Keratinocyte (primary cell): ENCODE results near the gene SMPDL3A. TPM values are rescaled to one million over a fixed set of nuclear protein-coding genes. Genes with fewer than 3 reads are reported as not detected.

ENCODE experiments used
- DNase-seq: peaks from one replicate; pipeline ENCODE4 v3.0.0-alpha.2; 2011; ENCODE audit warnings: low read depth, missing footprints, low spot score
- FAIRE-seq: peaks from 2 replicates; lab custom pipeline; 2011; peaks lifted over from hg19 to GRCh38; lab: Jason Lieb, UNC
- H2AFZ ChIP-seq: 2 replicates; pipeline ENCODE4 v1.6.0; 2012; ENCODE audit warnings: low read length, control low read depth, inconsistent platforms; ENCODE audit not compliant: control insufficient read depth
- H3K27ac ChIP-seq: 2 replicates; pipeline ENCODE4 v1.5.1; 2011; ENCODE audit warnings: low read length; ENCODE audit not compliant: control insufficient read depth, insufficient read depth
- H3K27me3 ChIP-seq: 3 replicates; pipeline ENCODE4 v1.6.0; 2011; ENCODE audit warnings: low read length; ENCODE audit not compliant: control insufficient read depth, insufficient read depth; ENCODE audit errors: extremely low read depth
- H3K36me3 ChIP-seq, 2 experiments: 2 replicates in 1 of 2; 3 replicates in 1 of 2; pipeline ENCODE4 v1.5.1; 2011; ENCODE audit warnings: low read length in 2 of 2, mild to moderate bottlenecking in 1 of 2; ENCODE audit not compliant: control insufficient read depth in 2 of 2, insufficient read depth in 2 of 2; ENCODE audit errors: extremely low read depth in 1 of 2
- H3K4me1 ChIP-seq: 3 replicates; pipeline ENCODE4 v1.5.1; 2011; ENCODE audit warnings: low read length; ENCODE audit not compliant: control insufficient read depth, insufficient read depth; ENCODE audit errors: extremely low read depth
- H3K4me2 ChIP-seq: 3 replicates; pipeline ENCODE4 v1.6.0; 2011; ENCODE audit warnings: low read depth, low read length; ENCODE audit not compliant: control insufficient read depth, insufficient read depth; ENCODE audit errors: extremely low read depth
- H3K4me3 ChIP-seq, 3 experiments: fragments of 200-600 bp in 1 of 3; sonication (generic) in 1 of 3; 2 replicates in 2 of 3; 3 replicates in 1 of 3; pipeline ENCODE4 v1.5.1; 2011 to 2016; ENCODE audit warnings: low read length in 3 of 3, mild to moderate bottlenecking in 3 of 3, control low read depth in 2 of 3, inconsistent platforms in 1 of 3, low read depth in 1 of 3, mixed read lengths in 1 of 3, mixed run types in 1 of 3, moderate library complexity in 1 of 3; ENCODE audit not compliant: control insufficient read depth in 2 of 3, insufficient read depth in 2 of 3; ENCODE audit errors: extremely low read depth in 1 of 3
- H3K79me2 ChIP-seq: 2 replicates; pipeline ENCODE4 v1.6.0; 2012; ENCODE audit warnings: low read length; ENCODE audit not compliant: control insufficient read depth, insufficient read depth
- H3K9ac ChIP-seq: 3 replicates; pipeline ENCODE4 v1.6.0; 2011; ENCODE audit warnings: low read length; ENCODE audit not compliant: control insufficient read depth, insufficient read depth; ENCODE audit errors: extremely low read depth
- H3K9me1 ChIP-seq: 3 replicates; pipeline ENCODE4 v1.6.0; 2011; ENCODE audit warnings: low read length; ENCODE audit not compliant: control insufficient read depth, insufficient read depth; ENCODE audit errors: extremely low read depth
- H3K9me3 ChIP-seq: 2 replicates; pipeline ENCODE4 v1.5.1; 2012; ENCODE audit warnings: low read depth, low read length; ENCODE audit not compliant: control insufficient read depth
- H4K20me1 ChIP-seq: 3 replicates; pipeline ENCODE4 v1.6.0; 2011; ENCODE audit warnings: low read length; ENCODE audit not compliant: control insufficient read depth, insufficient read depth; ENCODE audit errors: extremely low read depth
- CTCF ChIP-seq, 3 experiments: IDR thresholded peaks in 1 of 3; conservative IDR thresholded peaks in 1 of 3; optimal IDR thresholded peaks in 1 of 3; 2 replicates in 2 of 3; 3 replicates in 1 of 3; pipeline versions ENCODE3 to v1.5.1; 2011; ENCODE audit warnings: low read length in 3 of 3, mild to moderate bottlenecking in 3 of 3, moderate library complexity in 2 of 3, control low read depth in 1 of 3, inconsistent platforms in 1 of 3; ENCODE audit not compliant: insufficient read depth in 2 of 3; ENCODE audit errors: extremely low read depth in 1 of 3
- EZH2 ChIP-seq: IDR thresholded peaks from one replicate; pipeline ENCODE4 v1.6.1; 2012; ENCODE audit warnings: inconsistent platforms, mild to moderate bottlenecking, low read length, moderate library complexity
- dilution Hi-C: fragments of 300-500 bp; cut with MboI; formaldehyde crosslinking; loops from one replicate; pipeline ENCODE4 v1.7.0; 2020; ENCODE audit warnings: low sequenced_read_pairs; ENCODE audit not compliant: extremely low pct_ligation_motif_present
- polyA plus RNA-seq, 5 experiments: library from polyadenylated mRNA; depleted of rRNA in 3 of 5; stranded (reverse) in 3 of 5; stranded (forward) in 1 of 5; unstranded in 1 of 5; fragments of >200 nt; gene quantifications; 1 replicate in 1 of 5; 2 replicates in 3 of 5; 3 replicates in 1 of 5; pipeline versions ENCODE4 v1.2.1 to v1.2.3, GENCODE V29; 2011 to 2012; ENCODE audit warnings: missing spikeins in 2 of 5, low read depth in 1 of 5, low replicate concordance in 1 of 5

SMPDL3A gene
- polyA plus RNA-seq, 1 donor (not counting 4 experiments of a cell fraction or from before 2014, with no cell fraction given), result 10.8 TPM

GRCh38 chr6:122838060-122838780 lies 49.2 kb downstream of the SMPDL3A start:
- no peak overlapping the region for H3K9ac ChIP-seq
- no peak overlapping the region for H3K4me2 ChIP-seq
- DNase-seq, result no peak
- no peaks in the 10 kb centered on the region for H3K79me2 ChIP-seq
- H3K36me3 ChIP-seq, result no peaks in the 10 kb centered on the region
- FAIRE-seq, result no peak
- TF ChIP-seq CTCF (optimal IDR thresholded peaks at IDR 0.05 in 1 of 3, IDR thresholded peaks at IDR 0.05 in 1 of 3, conservative IDR thresholded peaks at IDR 0.05 in 1 of 3; ENCODE audit: extremely low read depth in 1 of 3, insufficient read depth in 2 of 3, low read length in 3 of 3) (peak in 2 of 3 experiments; percentile 31 to 39), EZH2 (no peak)
- no peaks in the 10 kb centered on the region for H3K9me1 ChIP-seq
- no peaks in the 10 kb centered on the region for H3K9me3 ChIP-seq
- H4K20me1 ChIP-seq, result no peaks in the 10 kb centered on the region
- no peaks in the 10 kb centered on the region for H3K4me1 ChIP-seq
- no peak overlapping the region for H2AFZ ChIP-seq
- H3K4me3 ChIP-seq, result no peak overlapping the region
- H3K27ac ChIP-seq, result no peak overlapping the region
- dilution Hi-C loops, result no loop called here
- H3K27me3 ChIP-seq, result no peaks in the 10 kb centered on the region

- peak; percentile 87 for FAIRE-seq
Measured at GRCh38 chr6:122839472-122839871, 50.4 kb downstream of the SMPDL3A start.

More at GRCh38 chr6:122839472-122839871, 50.4 kb downstream of the SMPDL3A start:
- Histone ChIP-seq H3K4me2 (no peak overlapping the region), H3K4me1 (no peaks in the 10 kb centered on the region), H2AFZ (no peak overlapping the region), H3K27ac (no peak overlapping the region), H3K36me3 (no peaks in the 10 kb centered on the region), H4K20me1 (no peaks in the 10 kb centered on the region), H3K4me3 (no peak overlapping the region), H3K9ac (no peak overlapping the region), H3K27me3 (no peaks in the 10 kb centered on the region), H3K9me1 (no peaks in the 10 kb centered on the region), H3K9me3 (no peaks in the 10 kb centered on the region), H3K79me2 (no peaks in the 10 kb centered on the region)
- peak; percentile 4 for DNase-seq
- dilution Hi-C loops, result no loop called here
- TF ChIP-seq CTCF (optimal IDR thresholded peaks at IDR 0.05 in 1 of 3, IDR thresholded peaks at IDR 0.05 in 1 of 3, conservative IDR thresholded peaks at IDR 0.05 in 1 of 3; ENCODE audit: extremely low read depth in 1 of 3, insufficient read depth in 2 of 3, low read length in 3 of 3), result peak; percentile 50 to 70 (median 65)
- TF ChIP-seq EZH2, result no peak
